Neural progenitor cell (in vitro differentiated cells): Measurements from ENCODE around the gene HS3ST5. TPM values are rescaled to one million over a fixed set of nuclear protein-coding genes. Genes with fewer than 3 reads are reported as not detected.
A peak's percentile ranks its signal among the peaks of the same experiment; 100 is the strongest.

ENCODE experiments used
- DNase-seq: peaks from one replicate; pipeline ENCODE4 v3.0.0-alpha.2; 2016; ENCODE audit warnings: low spot score
- H2AFZ ChIP-seq: fragments of 200-600 bp; sonication (generic); replicated peaks from 2 replicates; pipeline ENCODE4 v1.6.1; 2016; ENCODE audit warnings: antibody characterized with exemption
- H3F3A ChIP-seq: fragments of 200-600 bp; sonication (generic); 2 replicates; pipeline ENCODE4 v1.6.1; 2016; ENCODE audit warnings: antibody characterized with exemption, low read depth
- H3K27ac ChIP-seq: fragments of 200-600 bp; sonication (generic); 2 replicates; pipeline ENCODE4 v1.5.1; 2016; ENCODE audit warnings: mild to moderate bottlenecking
- H3K27me3 ChIP-seq: fragments of 200-600 bp; sonication (generic); 2 replicates; pipeline ENCODE4 v1.6.1; 2016; ENCODE audit warnings: mild to moderate bottlenecking, moderate library complexity
- H3K36me3 ChIP-seq: fragments of 200-600 bp; sonication (generic); 2 replicates; pipeline ENCODE4 v1.5.1; 2016
- H3K4me1 ChIP-seq: fragments of 200-600 bp; sonication (generic); 2 replicates; pipeline ENCODE4 v1.6.1; 2016; ENCODE audit warnings: mixed run types
- H3K4me2 ChIP-seq: fragments of 200-600 bp; sonication (generic); 2 replicates; pipeline ENCODE4 v1.6.1; 2016
- H3K4me3 ChIP-seq: fragments of 200-600 bp; sonication (generic); 2 replicates; pipeline ENCODE4 v1.5.1; 2016
- H3K79me2 ChIP-seq: fragments of 200-600 bp; sonication (generic); 2 replicates; pipeline ENCODE4 v1.6.1; 2016; ENCODE audit warnings: low read depth
- H3K9ac ChIP-seq: fragments of 200-600 bp; sonication (generic); 2 replicates; pipeline ENCODE4 v1.6.1; 2016
- H3K9me3 ChIP-seq: fragments of 200-600 bp; sonication (generic); 2 replicates; pipeline ENCODE4 v1.5.1; 2016; ENCODE audit warnings: low read depth
- H4K20me1 ChIP-seq: fragments of 200-600 bp; sonication (generic); 2 replicates; pipeline ENCODE4 v1.6.1; 2016; ENCODE audit warnings: low read depth
- H3K27ac Mint-ChIP-seq: 3 replicates; pipeline ENCODE4 v1.8.0; 2021; ENCODE audit warnings: mixed read lengths
- H3K27me3 Mint-ChIP-seq: 2 replicates; pipeline ENCODE4 v1.8.0; 2022; ENCODE audit warnings: low read depth, mild to moderate bottlenecking, inconsistent platforms, moderate library complexity, mixed read lengths; ENCODE audit not compliant: insufficient read depth
- H3K36me3 Mint-ChIP-seq: 3 replicates; pipeline ENCODE4 v1.8.0; 2021; ENCODE audit warnings: mixed read lengths
- H3K4me1 Mint-ChIP-seq: 3 replicates; pipeline ENCODE4 v1.8.0; 2021; ENCODE audit warnings: mixed read lengths
- H3K4me3 Mint-ChIP-seq: 3 replicates; pipeline ENCODE4 v1.8.0; 2021; ENCODE audit warnings: mild to moderate bottlenecking, moderate library complexity, mixed read lengths
- H3K9me3 Mint-ChIP-seq: 3 replicates; pipeline ENCODE4 v1.8.0; 2020; ENCODE audit warnings: mixed read lengths
- CTCF ChIP-seq: fragments of 200-600 bp; sonication (generic); IDR thresholded peaks from 2 replicates; pipeline ENCODE4 v1.5.1; 2017; ENCODE audit warnings: antibody characterized with exemption, mild to moderate bottlenecking
- EZH2 ChIP-seq: fragments of 200-600 bp; sonication (generic); IDR thresholded peaks from 2 replicates; pipeline ENCODE4 v1.6.1; 2017; ENCODE audit warnings: antibody characterized with exemption, mild to moderate bottlenecking, moderate library complexity
- EZH2phosphoT487 ChIP-seq: fragments of 200-600 bp; sonication (generic); IDR thresholded peaks from 2 replicates; pipeline ENCODE4 v1.6.1; 2017; ENCODE audit warnings: antibody characterized with exemption
- total RNA-seq: library from RNA; depleted of rRNA; stranded (reverse); fragments of >200 nt; gene quantifications from 2 replicates; pipeline ENCODE4 v1.2.3, GENCODE V29; 2015; ENCODE audit warnings: low replicate concordance

The HS3ST5 gene
- total RNA-seq, 1 donor from 2014 or later: 0.34 TPM

GRCh38 chr6:114169763-114170162 lies 173.1 kb downstream of the HS3ST5 start:
- H3K9ac ChIP-seq: no peak overlapping the region
- H3K4me3 ChIP-seq: no peak overlapping the region
- no peaks in the 10 kb centered on the region for H3K27me3 Mint-ChIP-seq
- H2AFZ ChIP-seq: no peak overlapping the region
- no peak overlapping the region for H3K27ac ChIP-seq
- H3F3A ChIP-seq: no peaks in the 10 kb centered on the region
- no peak overlapping the region for H3K4me2 ChIP-seq
- no peaks in the 10 kb centered on the region for H4K20me1 ChIP-seq
- no peak for DNase-seq
- H3K36me3 ChIP-seq: no peaks in the 10 kb centered on the region
- TF ChIP-seq EZH2phosphoT487 (no peak), CTCF (no peak), EZH2 (no peak)
- H3K4me3 Mint-ChIP-seq: no peak overlapping the region
- no peaks in the 10 kb centered on the region for H3K4me1 Mint-ChIP-seq
- peaks cover 15% of the 10 kb centered on the region for H3K4me1 ChIP-seq
- H3K9me3 ChIP-seq: no peaks in the 10 kb centered on the region
- no peaks in the 10 kb centered on the region for H3K27me3 ChIP-seq
- H3K36me3 Mint-ChIP-seq: no peaks in the 10 kb centered on the region
- H3K9me3 Mint-ChIP-seq: no peaks in the 10 kb centered on the region
- no peak overlapping the region for H3K27ac Mint-ChIP-seq
- no peaks in the 10 kb centered on the region for H3K79me2 ChIP-seq

- H3K9ac ChIP-seq: no peak overlapping the region
- Mint-ChIP-seq H3K4me3 (no peak overlapping the region), H3K4me1 (no peaks in the 10 kb centered on the region)
Measured at GRCh38 chr6:114167583-114168576, 174.9 kb downstream of the HS3ST5 start.

GRCh38 chr6:114164207-114164606 lies 178.6 kb downstream of the HS3ST5 start:
- Histone ChIP-seq H3K36me3 (no peaks in the 10 kb centered on the region), H3K4me1 (peaks cover 9% of the 10 kb centered on the region), H3K27ac (no peak overlapping the region), H3K27me3 (no peaks in the 10 kb centered on the region), H3K79me2 (no peaks in the 10 kb centered on the region), H3K4me2 (no peak overlapping the region), H2AFZ (no peak overlapping the region), H3K9ac (no peak overlapping the region), H4K20me1 (no peaks in the 10 kb centered on the region), H3K9me3 (no peaks in the 10 kb centered on the region), H3F3A (no peaks in the 10 kb centered on the region), H3K4me3 (no peak overlapping the region)
- H3K27ac Mint-ChIP-seq: no peak overlapping the region
- no peak for DNase-seq
- H3K9me3 Mint-ChIP-seq: no peaks in the 10 kb centered on the region
- H3K36me3 Mint-ChIP-seq: no peaks in the 10 kb centered on the region
- no peak overlapping the region for H3K4me3 Mint-ChIP-seq
- TF ChIP-seq EZH2: no peak
- no peak for TF ChIP-seq CTCF
- TF ChIP-seq EZH2phosphoT487: no peak
- H3K4me1 Mint-ChIP-seq: no peaks in the 10 kb centered on the region
- H3K27me3 Mint-ChIP-seq: no peaks in the 10 kb centered on the region

More at GRCh38 chr6:114167583-114168576, 174.9 kb downstream of the HS3ST5 start:
- Histone ChIP-seq H3K27me3 (no peaks in the 10 kb centered on the region), H3K36me3 (no peaks in the 10 kb centered on the region), H3F3A (no peaks in the 10 kb centered on the region), H2AFZ (no peak overlapping the region), H3K4me2 (no peak overlapping the region), H3K27ac (no peak overlapping the region), H3K4me3 (no peak overlapping the region), H3K79me2 (no peaks in the 10 kb centered on the region), H3K9me3 (no peaks in the 10 kb centered on the region), H3K4me1 (peaks cover 9% of the 10 kb centered on the region), H4K20me1 (no peaks in the 10 kb centered on the region)
- DNase-seq: peak; percentile 2
- H3K36me3 Mint-ChIP-seq: no peaks in the 10 kb centered on the region
- H3K27me3 Mint-ChIP-seq: no peaks in the 10 kb centered on the region
- no peak for TF ChIP-seq CTCF
- no peak for TF ChIP-seq EZH2
- no peak for TF ChIP-seq EZH2phosphoT487
- H3K27ac Mint-ChIP-seq: no peak overlapping the region
- no peaks in the 10 kb centered on the region for H3K9me3 Mint-ChIP-seq
